ENCODE data around the gene ANK3.

- TF ChIP-seq, protein P1, sequence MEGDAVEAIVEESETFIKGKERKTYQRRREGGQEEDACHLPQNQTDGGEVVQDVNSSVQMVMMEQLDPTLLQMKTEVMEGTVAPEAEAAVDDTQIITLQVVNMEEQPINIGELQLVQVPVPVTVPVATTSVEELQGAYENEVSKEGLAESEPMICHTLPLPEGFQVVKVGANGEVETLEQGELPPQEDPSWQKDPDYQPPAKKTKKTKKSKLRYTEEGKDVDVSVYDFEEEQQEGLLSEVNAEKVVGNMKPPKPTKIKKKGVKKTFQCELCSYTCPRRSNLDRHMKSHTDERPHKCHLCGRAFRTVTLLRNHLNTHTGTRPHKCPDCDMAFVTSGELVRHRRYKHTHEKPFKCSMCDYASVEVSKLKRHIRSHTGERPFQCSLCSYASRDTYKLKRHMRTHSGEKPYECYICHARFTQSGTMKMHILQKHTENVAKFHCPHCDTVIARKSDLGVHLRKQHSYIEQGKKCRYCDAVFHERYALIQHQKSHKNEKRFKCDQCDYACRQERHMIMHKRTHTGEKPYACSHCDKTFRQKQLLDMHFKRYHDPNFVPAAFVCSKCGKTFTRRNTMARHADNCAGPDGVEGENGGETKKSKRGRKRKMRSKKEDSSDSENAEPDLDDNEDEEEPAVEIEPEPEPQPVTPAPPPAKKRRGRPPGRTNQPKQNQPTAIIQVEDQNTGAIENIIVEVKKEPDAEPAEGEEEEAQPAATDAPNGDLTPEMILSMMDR (IDR thresholded peaks at IDR 0.05): no peak
- TF ChIP-seq POLR2A (IDR thresholded peaks at IDR 0.05): no peak
- no peak for TF ChIP-seq EP300 (IDR thresholded peaks at IDR 0.05)
Measured at GRCh38 chr10:60303778-60304177, 85.9 kb downstream of the ANK3 start.

All from tibial nerve (tissue), 4 donors.